Loucy (cell line): Measurements from ENCODE around the gene VAMP4.

Experiments
- EZH2phosphoT487 ChIP-seq: fragments of 200-600 bp; IDR thresholded peaks from 2 replicates; pipeline ENCODE4 v1.6.1; 2018; ENCODE audit warnings: antibody characterized with exemption, mild to moderate bottlenecking, moderate library complexity, borderline replicate concordance
- TF ChIP-seq, protein P1 (sequence below): fragments of 200-600 bp; sonication (generic); conservative IDR thresholded peaks from 2 replicates; pipeline ENCODE4 v1.5.1; 2014; ENCODE audit warnings: mild to moderate bottlenecking, antibody characterized with exemption, low read length

- TF ChIP-seq, protein P1, sequence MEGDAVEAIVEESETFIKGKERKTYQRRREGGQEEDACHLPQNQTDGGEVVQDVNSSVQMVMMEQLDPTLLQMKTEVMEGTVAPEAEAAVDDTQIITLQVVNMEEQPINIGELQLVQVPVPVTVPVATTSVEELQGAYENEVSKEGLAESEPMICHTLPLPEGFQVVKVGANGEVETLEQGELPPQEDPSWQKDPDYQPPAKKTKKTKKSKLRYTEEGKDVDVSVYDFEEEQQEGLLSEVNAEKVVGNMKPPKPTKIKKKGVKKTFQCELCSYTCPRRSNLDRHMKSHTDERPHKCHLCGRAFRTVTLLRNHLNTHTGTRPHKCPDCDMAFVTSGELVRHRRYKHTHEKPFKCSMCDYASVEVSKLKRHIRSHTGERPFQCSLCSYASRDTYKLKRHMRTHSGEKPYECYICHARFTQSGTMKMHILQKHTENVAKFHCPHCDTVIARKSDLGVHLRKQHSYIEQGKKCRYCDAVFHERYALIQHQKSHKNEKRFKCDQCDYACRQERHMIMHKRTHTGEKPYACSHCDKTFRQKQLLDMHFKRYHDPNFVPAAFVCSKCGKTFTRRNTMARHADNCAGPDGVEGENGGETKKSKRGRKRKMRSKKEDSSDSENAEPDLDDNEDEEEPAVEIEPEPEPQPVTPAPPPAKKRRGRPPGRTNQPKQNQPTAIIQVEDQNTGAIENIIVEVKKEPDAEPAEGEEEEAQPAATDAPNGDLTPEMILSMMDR: no peak
- TF ChIP-seq EZH2phosphoT487: no peak
Observed at GRCh38 chr1:171742577-171742922, 685 bp upstream of the VAMP4 start.
